ENCODE results near the gene USP7.
"Not testable (repeated sequence)": the region's sequence is repeated elsewhere in the genome, so short reads cannot be mapped to it uniquely, and the experiment has no call there.

The USP7 gene

GRCh38 chr16:8855972-8856371, 107.7 kb downstream of the USP7 start:
- no peak for DNase-seq

- DNase-seq: no peak
Observed at GRCh38 chr16:8855051-8855786, 108.5 kb downstream of the USP7 start.

GRCh38 chr16:8854298-8854948, 109.3 kb downstream of the USP7 start:
- no peak for DNase-seq

GRCh38 chr16:8853611-8854010, 110.1 kb downstream of the USP7 start:
- DNase-seq: no peak

- DNase-seq: no peak
Observed at GRCh38 chr16:8853150-8853549, 110.6 kb downstream of the USP7 start.

GRCh38 chr16:8852534-8852933, 111.2 kb downstream of the USP7 start:
- no peak for DNase-seq

GRCh38 chr16:8851761-8852403, 111.8 kb downstream of the USP7 start:
- DNase-seq: no peak

GRCh38 chr16:8850279-8850885, 113.3 kb downstream of the USP7 start:
- peak; percentile 40 for DNase-seq

GRCh38 chr16:8849411-8850011, 114.2 kb downstream of the USP7 start:
- no peak for DNase-seq

GRCh38 chr16:8848939-8849391, 114.7 kb downstream of the USP7 start:
- no peak for DNase-seq

- no peak for DNase-seq
Observed at GRCh38 chr16:8848231-8848938, 115.3 kb downstream of the USP7 start.

GRCh38 chr16:8847623-8848022, 116.1 kb downstream of the USP7 start:
- DNase-seq: no peak

- no peak for DNase-seq
Observed at GRCh38 chr16:8847145-8847544, 116.6 kb downstream of the USP7 start.

GRCh38 chr16:8846401-8846932, 117.2 kb downstream of the USP7 start:
- DNase-seq: no peak

- no peak for DNase-seq
Observed at GRCh38 chr16:8845699-8846298, 117.9 kb downstream of the USP7 start.

- DNase-seq: not testable (repeated sequence)
Observed at GRCh38 chr16:8843296-8843695, 120.4 kb downstream of the USP7 start.

Data from CD4-positive, alpha-beta T cell treated with Interleukin-15 for 1 hour (primary cell).